Stomach smooth muscle (tissue), 2 donors: Measurements from ENCODE around the gene SV2B.

Experiments
- H3K27ac ChIP-seq: one replicate; pipeline ENCODE4 v1.7.0; 2013; ENCODE audit warnings: mild to moderate bottlenecking, low read length, inconsistent platforms
- H3K27me3 ChIP-seq, 2 donors: one replicate each; pipeline ENCODE4 v1.7.0; 2013; ENCODE audit warnings: low read length in 2 of 2; ENCODE audit not compliant: insufficient read depth in 2 of 2, control insufficient read depth in 1 of 2
- H3K36me3 ChIP-seq, 2 donors: one replicate each; pipeline ENCODE4 v1.7.0; 2013; ENCODE audit warnings: low read length in 2 of 2; ENCODE audit not compliant: control insufficient read depth in 2 of 2, insufficient read depth in 2 of 2
- H3K4me1 ChIP-seq: one replicate; pipeline ENCODE4 v1.7.0; 2013; ENCODE audit warnings: low read length; ENCODE audit not compliant: control insufficient read depth, insufficient read depth
- H3K4me3 ChIP-seq, 2 donors: one replicate each; pipeline ENCODE4 v1.7.0; 2013; ENCODE audit warnings: low read length in 2 of 2
- H3K9ac ChIP-seq, 2 donors: one replicate each; pipeline ENCODE4 v1.7.0; 2013; ENCODE audit warnings: low read length in 2 of 2, mild to moderate bottlenecking in 1 of 2
- H3K9me3 ChIP-seq, 2 donors: one replicate each; pipeline ENCODE4 v1.7.0; 2013; ENCODE audit warnings: low read length in 2 of 2; ENCODE audit not compliant: control insufficient read depth in 2 of 2
- donor health status: healthy.
- donor health status: Pancreatic carcinoma.

SV2B gene

DNA sequence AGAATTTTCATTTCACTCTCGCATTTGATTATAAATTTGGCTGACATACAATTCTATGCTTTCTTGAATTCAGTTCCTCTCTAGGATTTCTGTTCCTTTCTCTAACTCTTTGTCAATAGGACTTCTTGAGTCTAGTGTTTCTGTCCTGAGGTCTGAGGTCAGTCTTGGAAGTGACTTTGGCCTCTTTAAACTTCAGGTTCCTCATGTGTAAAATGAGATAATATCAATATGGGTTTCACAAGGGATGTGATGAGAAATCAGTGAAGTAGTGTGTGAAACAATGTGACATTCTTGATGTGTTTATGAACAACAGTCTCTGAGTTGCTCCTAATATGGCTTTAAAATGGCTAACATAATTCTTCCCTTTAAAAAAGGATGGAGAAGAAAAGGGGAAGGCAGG is 92.2 kb downstream of the SV2B start:
- Histone ChIP-seq H3K9ac (no peak overlapping the region), H3K9me3 (no peaks in the 10 kb centered on the region), H3K36me3 (no peaks in the 10 kb centered on the region), H3K27me3 (no peaks in the 10 kb centered on the region), H3K27ac (no peak overlapping the region), H3K4me3 (no peak overlapping the region), H3K4me1 (no peaks in the 10 kb centered on the region)

DNA sequence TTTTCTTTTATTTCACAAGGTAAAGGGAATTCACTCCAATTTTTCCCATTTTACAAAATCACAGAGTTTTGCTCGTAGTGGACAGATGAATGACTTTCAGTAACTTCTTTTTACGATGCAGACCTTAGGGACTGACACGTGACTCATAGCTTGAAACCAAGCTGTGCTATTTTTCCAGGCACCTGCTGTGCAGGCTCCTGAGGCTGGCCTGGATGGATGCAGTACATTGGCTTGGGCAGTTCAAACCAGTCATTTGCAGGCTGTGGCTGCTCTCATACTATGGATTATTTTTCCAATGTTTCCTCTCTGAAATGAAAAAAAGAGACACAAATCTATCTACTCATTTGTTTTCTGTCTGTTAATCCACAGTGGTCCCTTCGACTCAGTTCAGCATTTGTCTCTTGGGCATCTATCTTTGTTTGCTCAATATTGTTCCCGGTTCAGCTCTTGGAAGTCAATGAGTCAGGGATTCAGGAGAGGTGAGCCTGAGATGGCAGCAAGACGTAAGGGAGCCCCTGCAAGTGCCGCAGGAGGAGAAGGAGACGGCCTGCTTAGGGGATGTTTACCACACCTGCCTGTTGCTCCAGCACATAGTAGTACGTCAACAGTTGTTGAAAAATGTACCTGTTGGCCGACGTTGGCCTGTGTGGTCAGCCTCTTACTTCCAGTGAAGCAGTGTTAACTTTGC is 92.8 kb downstream of the SV2B start:
- Histone ChIP-seq H3K4me3 (no peak overlapping the region), H3K4me1 (no peaks in the 10 kb centered on the region), H3K27me3 (no peaks in the 10 kb centered on the region), H3K9me3 (no peaks in the 10 kb centered on the region), H3K36me3 (no peaks in the 10 kb centered on the region), H3K27ac (no peak overlapping the region), H3K9ac (no peak overlapping the region)

DNA sequence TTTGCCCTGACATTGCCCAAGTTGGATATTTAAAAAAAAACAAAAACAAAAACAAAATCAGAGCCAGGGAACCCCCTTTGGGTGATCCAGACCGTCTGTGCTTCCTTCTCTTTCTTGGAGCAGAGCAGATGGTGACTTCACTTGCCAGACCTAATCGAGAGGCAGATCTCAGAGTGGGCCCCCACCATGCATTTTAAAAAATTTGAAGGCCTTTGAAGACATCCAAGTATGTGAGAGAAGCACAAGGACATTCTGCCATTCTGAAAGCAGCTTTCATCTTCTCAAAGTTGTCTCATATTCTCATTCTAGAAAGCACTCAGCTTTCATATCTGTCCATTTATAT is 93.3 kb downstream of the SV2B start:
- H3K9me3 ChIP-seq: no peaks in the 10 kb centered on the region
- H3K27ac ChIP-seq: no peak overlapping the region
- no peaks in the 10 kb centered on the region for H3K27me3 ChIP-seq
- no peaks in the 10 kb centered on the region for H3K4me1 ChIP-seq
- H3K9ac ChIP-seq: no peak overlapping the region
- no peak overlapping the region for H3K4me3 ChIP-seq
- H3K36me3 ChIP-seq: no peaks in the 10 kb centered on the region

DNA sequence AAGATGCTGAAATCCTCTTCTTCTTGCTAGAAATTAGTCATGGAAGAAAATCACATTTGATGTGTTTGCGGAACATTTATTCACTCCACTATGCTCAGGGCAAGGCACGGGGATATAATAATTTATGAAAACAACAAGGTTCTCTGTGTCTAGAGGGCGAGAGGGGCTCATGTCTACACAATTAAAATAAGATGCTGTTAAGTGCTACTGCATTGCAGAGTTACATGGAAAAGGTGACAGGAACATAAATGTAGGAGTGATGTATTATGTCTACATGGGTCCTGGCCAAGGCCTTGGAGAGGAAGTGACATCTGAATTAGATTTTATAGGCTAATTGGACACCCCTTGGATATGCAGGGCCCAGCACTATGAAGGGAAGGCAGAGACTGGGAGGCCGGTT is 96.1 kb downstream of the SV2B start:
- H3K4me1 ChIP-seq: no peaks in the 10 kb centered on the region
- no peaks in the 10 kb centered on the region for H3K27me3 ChIP-seq
- no peaks in the 10 kb centered on the region for H3K9me3 ChIP-seq
- H3K9ac ChIP-seq: no peak overlapping the region
- no peak overlapping the region for H3K4me3 ChIP-seq
- H3K27ac ChIP-seq: no peak overlapping the region
- no peaks in the 10 kb centered on the region for H3K36me3 ChIP-seq

DNA sequence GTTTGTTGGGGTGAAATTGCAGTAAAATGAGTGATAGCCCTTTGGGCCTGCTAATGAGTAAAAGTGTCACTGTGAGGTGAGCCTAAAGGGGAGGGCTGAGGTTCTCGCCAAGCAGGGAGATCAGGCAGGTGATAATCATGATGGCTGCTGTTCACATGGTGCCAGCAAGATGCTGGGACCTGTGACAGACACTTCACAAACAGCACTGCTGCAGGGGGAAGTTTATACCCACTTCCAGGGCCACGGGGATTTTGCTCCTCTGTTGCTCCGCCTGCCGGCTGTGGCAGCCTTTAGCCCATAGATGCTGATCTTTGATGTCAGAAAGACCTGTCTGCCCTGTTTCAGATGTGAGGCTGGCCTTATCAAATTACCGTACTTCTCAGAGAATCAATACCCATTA is 96.7 kb downstream of the SV2B start:
- no peak overlapping the region for H3K4me3 ChIP-seq
- H3K27ac ChIP-seq: no peak overlapping the region
- H3K9me3 ChIP-seq: no peaks in the 10 kb centered on the region
- H3K9ac ChIP-seq: no peak overlapping the region
- no peaks in the 10 kb centered on the region for H3K4me1 ChIP-seq
- H3K36me3 ChIP-seq: no peaks in the 10 kb centered on the region
- peaks cover 0 to 2% of the 10 kb centered on the region in 2 donors for H3K27me3 ChIP-seq

DNA sequence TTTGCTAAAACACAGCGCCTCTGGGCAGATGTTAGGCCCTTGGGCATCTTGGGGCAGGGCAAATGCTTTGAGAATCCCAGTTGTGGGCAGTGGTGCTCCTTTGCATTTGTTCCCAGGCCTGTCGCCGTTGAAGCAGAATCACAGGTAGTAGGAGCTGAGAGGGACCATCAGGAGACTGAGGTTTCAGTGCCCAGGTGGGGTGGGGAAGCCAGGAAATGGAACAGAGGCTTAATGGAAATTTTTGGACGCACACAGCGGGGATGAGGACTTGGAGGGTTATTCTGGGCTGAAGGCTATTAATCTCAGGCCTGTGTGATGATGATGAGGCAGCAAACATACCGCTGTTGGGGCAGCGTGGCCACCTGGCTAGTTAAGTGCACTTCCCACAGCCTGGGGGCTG is 99.5 kb downstream of the SV2B start:
- H3K27me3 ChIP-seq: peaks cover 0 to 2% of the 10 kb centered on the region in 2 donors
- no peak overlapping the region for H3K4me3 ChIP-seq
- H3K9ac ChIP-seq: no peak overlapping the region
- H3K9me3 ChIP-seq: no peaks in the 10 kb centered on the region
- H3K27ac ChIP-seq: no peak overlapping the region
- H3K36me3 ChIP-seq: no peaks in the 10 kb centered on the region
- no peaks in the 10 kb centered on the region for H3K4me1 ChIP-seq

GRCh38 chr15:91200101-91200754 is 100.2 kb downstream of the SV2B start:
- no peaks in the 10 kb centered on the region for H3K4me1 ChIP-seq
- H3K36me3 ChIP-seq: no peaks in the 10 kb centered on the region
- H3K4me3 ChIP-seq: no peak overlapping the region
- no peak overlapping the region for H3K9ac ChIP-seq
- H3K27me3 ChIP-seq: peaks cover 0 to 2% of the 10 kb centered on the region in 2 donors
- no peaks in the 10 kb centered on the region for H3K9me3 ChIP-seq
- no peak overlapping the region for H3K27ac ChIP-seq

GRCh38 chr15:91202510-91203102 is 102.5 kb downstream of the SV2B start:
- H3K9ac ChIP-seq: no peak overlapping the region
- no peaks in the 10 kb centered on the region for H3K9me3 ChIP-seq
- no peak overlapping the region for H3K4me3 ChIP-seq
- no peaks in the 10 kb centered on the region for H3K4me1 ChIP-seq
- H3K27me3 ChIP-seq: peaks cover 0 to 2% of the 10 kb centered on the region in 2 donors
- H3K36me3 ChIP-seq: no peaks in the 10 kb centered on the region
- H3K27ac ChIP-seq: no peak overlapping the region

- no peaks in the 10 kb centered on the region for H3K36me3 ChIP-seq
- H3K4me3 ChIP-seq: no peak overlapping the region
- no peak overlapping the region for H3K9ac ChIP-seq
- no peaks in the 10 kb centered on the region for H3K4me1 ChIP-seq
- H3K27ac ChIP-seq: no peak overlapping the region
- H3K9me3 ChIP-seq: no peaks in the 10 kb centered on the region
- H3K27me3 ChIP-seq: peaks cover 0 to 2% of the 10 kb centered on the region in 2 donors
Measured at GRCh38 chr15:91203619-91204203, 103.7 kb downstream of the SV2B start.

- Histone ChIP-seq H3K4me3 (no peak overlapping the region), H3K9ac (no peak overlapping the region), H3K4me1 (no peaks in the 10 kb centered on the region), H3K36me3 (no peaks in the 10 kb centered on the region), H3K27ac (no peak overlapping the region), H3K9me3 (no peaks in the 10 kb centered on the region), H3K27me3 (peaks cover 3 to 5% of the 10 kb centered on the region in 2 donors)
Measured at GRCh38 chr15:91208371-91208770, 108.3 kb downstream of the SV2B start.

DNA sequence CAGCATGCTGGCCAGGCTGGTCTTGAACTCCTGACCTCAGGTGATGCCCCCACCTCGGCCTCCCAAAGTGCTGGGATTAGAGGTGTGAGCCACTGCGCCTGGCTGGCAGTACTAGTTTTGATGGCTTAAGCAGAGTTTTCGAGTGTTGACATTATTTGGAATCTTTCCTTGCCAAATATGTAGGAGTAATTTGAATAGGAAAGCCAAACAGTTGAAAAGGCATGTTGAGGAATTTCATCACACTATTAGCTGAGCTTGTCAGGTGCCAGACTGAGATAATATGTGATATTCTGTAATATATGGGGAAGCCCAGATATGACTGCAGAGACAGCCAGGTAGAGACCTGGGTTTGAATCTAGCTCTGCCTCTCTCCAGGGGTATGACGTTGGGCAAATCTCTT is 109.3 kb downstream of the SV2B start:
- Histone ChIP-seq H3K9ac (no peak overlapping the region), H3K36me3 (no peaks in the 10 kb centered on the region), H3K27ac (no peak overlapping the region), H3K27me3 (peaks cover 3 to 5% of the 10 kb centered on the region in 2 donors), H3K4me1 (no peaks in the 10 kb centered on the region), H3K9me3 (peaks cover 0 to 4% of the 10 kb centered on the region in 2 donors), H3K4me3 (no peak overlapping the region)
